ENCODE data around the gene LRRC8A. TPM values are rescaled to one million over a fixed set of nuclear protein-coding genes. Genes with fewer than 3 reads are reported as not detected.
A peak's percentile ranks its signal among the peaks of the same experiment; 100 is the strongest.

LRRC8A gene
- total and polyA plus RNA-seq, 2 of the 13 experiments (the other 11 are each of a cell fraction or from before 2014, with no cell fraction given), result 16.1 to 40.6 TPM

DNA sequence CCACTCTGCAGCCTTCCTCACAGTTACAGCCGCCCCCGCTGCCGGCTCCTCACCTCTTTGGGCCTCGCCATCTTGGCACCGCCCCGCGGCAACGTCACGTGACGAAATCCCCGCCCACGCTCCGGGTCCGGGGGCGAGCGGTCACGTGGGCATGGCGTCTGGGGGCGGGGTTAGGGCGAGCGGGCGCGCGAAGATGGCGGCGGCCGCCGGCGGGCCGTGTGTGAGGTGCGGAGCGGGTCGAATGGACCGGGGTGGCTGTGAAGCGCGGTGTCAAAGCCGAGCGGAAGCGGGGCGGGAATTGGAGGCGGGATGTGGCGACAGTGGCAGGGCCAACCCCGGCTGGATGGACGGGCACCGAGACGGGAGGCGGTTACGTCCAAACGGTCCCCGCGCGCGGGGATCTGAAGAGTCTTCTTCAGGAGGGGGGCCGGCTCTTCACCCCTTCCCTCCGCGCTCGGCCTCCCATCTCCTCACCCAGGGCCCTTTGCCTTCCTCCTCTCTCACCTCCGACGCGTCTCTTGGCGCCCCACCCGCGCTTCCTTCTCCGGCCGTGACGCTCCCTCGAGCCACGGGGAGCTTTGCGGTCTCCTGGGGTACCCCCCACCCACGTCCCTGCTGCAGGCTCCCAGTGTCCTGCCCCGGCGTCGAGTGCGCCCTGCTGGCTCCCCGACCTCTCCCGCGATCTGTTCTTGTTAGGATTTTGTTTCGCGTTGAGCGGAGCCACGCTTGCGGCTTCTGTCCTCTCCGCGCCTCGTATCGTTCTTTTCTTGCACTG is 65.8 kb downstream of the LRRC8A start, which contains the start of the genes DOLK and NUP188 (continued):
- TF ChIP-seq ZFP36 (IDR thresholded peaks at IDR 0.05; ENCODE audit: borderline replicate concordance, low read depth, low read length, partially characterized antibody) (no peak), SRY (CRISPR knock-in tag; IDR thresholded peaks at IDR 0.05) (no peak; the same call in 1 of the 2 replicates), AKAP8 (CRISPR knock-in tag; IDR thresholded peaks at IDR 0.05) (peak; percentile 86; the same call in 1 of the 2 replicates), HDAC2 (CRISPR knock-in tag; IDR thresholded peaks at IDR 0.05) (peak; percentile 58; the same call in 1 of the 2 replicates), CBX2 (IDR thresholded peaks at IDR 0.05; ENCODE audit: low read depth, low read length) (no peak), CBX2 (CRISPR knock-in tag; IDR thresholded peaks at IDR 0.05; ENCODE audit: low read depth) (no peak), ZNF703 (CRISPR knock-in tag; IDR thresholded peaks at IDR 0.05; ENCODE audit: borderline replicate concordance) (no peak), CEBPB (IDR thresholded peaks at IDR 0.05; ENCODE audit: borderline replicate concordance, low read depth, low read length) (0 out of 2 replicates have a peak, but pooled peaks have one; percentile 15), MYC (CRISPR knock-in tag; IDR thresholded peaks at IDR 0.05; ENCODE audit: borderline replicate concordance) (peak; percentile 89), MED8 (CRISPR knock-in tag; IDR thresholded peaks at IDR 0.05; ENCODE audit: insufficient replicate concordance) (peak; percentile 80), ERF (CRISPR knock-in tag; IDR thresholded peaks at IDR 0.05) (peak; percentile 91), HMG20B (CRISPR knock-in tag; conservative IDR thresholded peaks at IDR 0.05) (no peak), HOXA3 (CRISPR knock-in tag; IDR thresholded peaks at IDR 0.05) (peak; percentile 94), ZNF547 (CRISPR knock-in tag; IDR thresholded peaks at IDR 0.05) (0 out of 2 replicates have a peak, but pooled peaks have one; percentile 48), STAT5B (CRISPR knock-in tag; IDR thresholded peaks at IDR 0.05) (no peak), MLLT10 (CRISPR knock-in tag; IDR thresholded peaks at IDR 0.05) (no peak), BHLHE40 (IDR thresholded peaks at IDR 0.05; ENCODE audit: low read length) (peak; percentile 94)
- TF ChIP-seq, protein P1, sequence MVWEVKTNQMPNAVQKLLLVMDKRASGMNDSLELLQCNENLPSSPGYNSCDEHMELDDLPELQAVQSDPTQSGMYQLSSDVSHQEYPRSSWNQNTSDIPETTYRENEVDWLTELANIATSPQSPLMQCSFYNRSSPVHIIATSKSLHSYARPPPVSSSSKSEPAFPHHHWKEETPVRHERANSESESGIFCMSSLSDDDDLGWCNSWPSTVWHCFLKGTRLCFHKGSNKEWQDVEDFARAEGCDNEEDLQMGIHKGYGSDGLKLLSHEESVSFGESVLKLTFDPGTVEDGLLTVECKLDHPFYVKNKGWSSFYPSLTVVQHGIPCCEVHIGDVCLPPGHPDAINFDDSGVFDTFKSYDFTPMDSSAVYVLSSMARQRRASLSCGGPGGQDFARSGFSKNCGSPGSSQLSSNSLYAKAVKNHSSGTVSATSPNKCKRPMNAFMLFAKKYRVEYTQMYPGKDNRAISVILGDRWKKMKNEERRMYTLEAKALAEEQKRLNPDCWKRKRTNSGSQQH (CRISPR knock-in tag; IDR thresholded peaks at IDR 0.05; ENCODE audit: low read depth), result 0 out of 2 replicates have a peak, but pooled peaks have one; percentile 21
- TF ChIP-seq, protein P2, sequence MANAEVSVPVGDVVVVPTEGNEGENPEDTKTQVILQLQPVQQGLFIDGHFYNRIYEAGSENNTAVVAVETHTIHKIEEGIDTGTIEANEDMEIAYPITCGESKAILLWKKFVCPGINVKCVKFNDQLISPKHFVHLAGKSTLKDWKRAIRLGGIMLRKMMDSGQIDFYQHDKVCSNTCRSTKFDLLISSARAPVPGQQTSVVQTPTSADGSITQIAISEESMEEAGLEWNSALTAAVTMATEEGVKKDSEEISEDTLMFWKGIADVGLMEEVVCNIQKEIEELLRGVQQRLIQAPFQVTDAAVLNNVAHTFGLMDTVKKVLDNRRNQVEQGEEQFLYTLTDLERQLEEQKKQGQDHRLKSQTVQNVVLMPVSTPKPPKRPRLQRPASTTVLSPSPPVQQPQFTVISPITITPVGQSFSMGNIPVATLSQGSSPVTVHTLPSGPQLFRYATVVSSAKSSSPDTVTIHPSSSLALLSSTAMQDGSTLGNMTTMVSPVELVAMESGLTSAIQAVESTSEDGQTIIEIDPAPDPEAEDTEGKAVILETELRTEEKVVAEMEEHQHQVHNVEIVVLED (CRISPR knock-in tag; IDR thresholded peaks at IDR 0.05; ENCODE audit: borderline replicate concordance), result peak; percentile 88
- TF ChIP-seq, protein P3, sequence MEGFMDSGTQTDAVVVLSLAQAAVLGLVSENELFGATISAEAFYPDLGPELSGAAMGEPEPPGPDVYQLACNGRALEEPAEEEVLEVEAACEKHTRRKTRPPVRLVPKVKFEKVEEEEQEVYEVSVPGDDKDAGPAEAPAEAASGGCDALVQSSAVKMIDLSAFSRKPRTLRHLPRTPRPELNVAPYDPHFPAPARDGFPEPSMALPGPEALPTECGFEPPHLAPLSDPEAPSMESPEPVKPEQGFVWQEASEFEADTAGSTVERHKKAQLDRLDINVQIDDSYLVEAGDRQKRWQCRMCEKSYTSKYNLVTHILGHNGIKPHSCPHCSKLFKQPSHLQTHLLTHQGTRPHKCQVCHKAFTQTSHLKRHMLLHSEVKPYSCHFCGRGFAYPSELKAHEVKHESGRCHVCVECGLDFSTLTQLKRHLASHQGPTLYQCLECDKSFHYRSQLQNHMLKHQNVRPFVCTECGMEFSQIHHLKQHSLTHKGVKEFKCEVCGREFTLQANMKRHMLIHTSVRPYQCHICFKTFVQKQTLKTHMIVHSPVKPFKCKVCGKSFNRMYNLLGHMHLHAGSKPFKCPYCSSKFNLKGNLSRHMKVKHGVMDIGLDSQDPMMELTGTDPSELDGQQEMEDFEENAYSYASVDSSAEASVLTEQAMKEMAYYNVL (CRISPR knock-in tag; IDR thresholded peaks at IDR 0.05; ENCODE audit: borderline replicate concordance), result no peak; the same call in 1 of the 2 replicates
- TF ChIP-seq, protein P4, sequence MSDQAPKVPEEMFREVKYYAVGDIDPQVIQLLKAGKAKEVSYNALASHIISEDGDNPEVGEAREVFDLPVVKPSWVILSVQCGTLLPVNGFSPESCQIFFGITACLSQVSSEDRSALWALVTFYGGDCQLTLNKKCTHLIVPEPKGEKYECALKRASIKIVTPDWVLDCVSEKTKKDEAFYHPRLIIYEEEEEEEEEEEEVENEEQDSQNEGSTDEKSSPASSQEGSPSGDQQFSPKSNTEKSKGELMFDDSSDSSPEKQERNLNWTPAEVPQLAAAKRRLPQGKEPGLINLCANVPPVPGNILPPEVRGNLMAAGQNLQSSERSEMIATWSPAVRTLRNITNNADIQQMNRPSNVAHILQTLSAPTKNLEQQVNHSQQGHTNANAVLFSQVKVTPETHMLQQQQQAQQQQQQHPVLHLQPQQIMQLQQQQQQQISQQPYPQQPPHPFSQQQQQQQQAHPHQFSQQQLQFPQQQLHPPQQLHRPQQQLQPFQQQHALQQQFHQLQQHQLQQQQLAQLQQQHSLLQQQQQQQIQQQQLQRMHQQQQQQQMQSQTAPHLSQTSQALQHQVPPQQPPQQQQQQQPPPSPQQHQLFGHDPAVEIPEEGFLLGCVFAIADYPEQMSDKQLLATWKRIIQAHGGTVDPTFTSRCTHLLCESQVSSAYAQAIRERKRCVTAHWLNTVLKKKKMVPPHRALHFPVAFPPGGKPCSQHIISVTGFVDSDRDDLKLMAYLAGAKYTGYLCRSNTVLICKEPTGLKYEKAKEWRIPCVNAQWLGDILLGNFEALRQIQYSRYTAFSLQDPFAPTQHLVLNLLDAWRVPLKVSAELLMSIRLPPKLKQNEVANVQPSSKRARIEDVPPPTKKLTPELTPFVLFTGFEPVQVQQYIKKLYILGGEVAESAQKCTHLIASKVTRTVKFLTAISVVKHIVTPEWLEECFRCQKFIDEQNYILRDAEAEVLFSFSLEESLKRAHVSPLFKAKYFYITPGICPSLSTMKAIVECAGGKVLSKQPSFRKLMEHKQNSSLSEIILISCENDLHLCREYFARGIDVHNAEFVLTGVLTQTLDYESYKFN (CRISPR knock-in tag; conservative IDR thresholded peaks at IDR 0.05), result peak; percentile 50; the same call in 1 of the 2 replicates
